HG03103 (cell line): ENCODE data around the gene GATAD2B.
"Not testable (repeated sequence)": the region's sequence is repeated elsewhere in the genome, so short reads cannot be mapped to it uniquely, and the experiment has no call there.

Experiments
- ATAC-seq: cut with Tn5 transposase; IDR thresholded peaks from one replicate; pipeline ENCODE4 v1.9.1; 2021; ENCODE audit warnings: low read depth; ENCODE audit not compliant: unreplicated experiment

GATAD2B gene

GRCh38 chr1:153932156-153933131 is 9.7 kb upstream of the GATAD2B start:
- ATAC-seq: no peak

- ATAC-seq: no peak
Observed at GRCh38 chr1:153929981-153930948, 7.5 kb upstream of the GATAD2B start.

GRCh38 chr1:153929426-153929825 is 6.7 kb upstream of the GATAD2B start:
- no peak for ATAC-seq

- no peak for ATAC-seq
Observed at GRCh38 chr1:153928791-153929341, 6.1 kb upstream of the GATAD2B start.

GRCh38 chr1:153928245-153928644 is 5.5 kb upstream of the GATAD2B start:
- ATAC-seq: no peak

- ATAC-seq: no peak
Observed at GRCh38 chr1:153926405-153926804, 3.6 kb upstream of the GATAD2B start.

- ATAC-seq: peak; percentile 27
Observed at GRCh38 chr1:153922076-153922971, 448 bp downstream of the GATAD2B start.

- ATAC-seq: no peak
Observed at GRCh38 chr1:153921803-153922075, 1.0 kb downstream of the GATAD2B start.

- ATAC-seq: no peak
Observed at GRCh38 chr1:153921080-153921802, 1.5 kb downstream of the GATAD2B start.

- no peak for ATAC-seq
Observed at GRCh38 chr1:153919876-153920852, 2.6 kb downstream of the GATAD2B start.

GRCh38 chr1:153916297-153916696 is 6.5 kb downstream of the GATAD2B start:
- ATAC-seq: no peak

GRCh38 chr1:153912349-153912748 is 10.4 kb downstream of the GATAD2B start:
- ATAC-seq: no peak

- not testable (repeated sequence) for ATAC-seq
Observed at GRCh38 chr1:153910560-153910959, 12.2 kb downstream of the GATAD2B start.

GRCh38 chr1:153908071-153908470 is 14.7 kb downstream of the GATAD2B start:
- no peak for ATAC-seq

- ATAC-seq: no peak
Observed at GRCh38 chr1:153907134-153907533, 15.6 kb downstream of the GATAD2B start.

GRCh38 chr1:153906396-153906795 is 16.4 kb downstream of the GATAD2B start:
- no peak for ATAC-seq

GRCh38 chr1:153905908-153906307 is 16.9 kb downstream of the GATAD2B start:
- ATAC-seq: not testable (repeated sequence)

- no peak for ATAC-seq
Observed at GRCh38 chr1:153903841-153904455, 18.8 kb downstream of the GATAD2B start.
